ENCODE data around the gene OR52H1. TPM values are rescaled to one million over a fixed set of nuclear protein-coding genes. Genes with fewer than 3 reads are reported as not detected.

Gene OR52H1
- total RNA-seq, 1 donor from 2014 or later, result 0.26 TPM

DNA sequence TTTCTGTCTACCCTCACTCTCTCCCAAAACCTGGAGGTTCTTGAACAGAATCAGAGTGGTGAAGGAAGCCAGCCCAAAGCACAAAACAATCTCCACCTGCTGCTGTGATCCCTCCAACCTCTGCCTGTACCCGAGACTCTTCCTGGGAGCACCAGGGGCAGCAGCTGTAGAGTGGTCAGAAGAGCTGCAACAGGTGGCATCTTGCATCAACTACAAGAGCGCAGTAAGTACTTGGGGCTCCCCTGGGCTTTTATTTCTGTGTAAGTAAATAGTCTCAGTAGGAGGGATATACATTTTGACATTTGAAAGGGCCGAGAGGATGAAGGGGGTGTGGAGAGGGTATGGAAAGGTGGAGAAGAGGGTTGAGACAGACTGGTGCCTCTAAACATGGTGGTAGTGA, 23.6 kb downstream of the OR52H1 start:
- no peak for DNase-seq (ENCODE audit: low spot score, unreplicated experiment)
- TF ChIP-seq, protein P1, sequence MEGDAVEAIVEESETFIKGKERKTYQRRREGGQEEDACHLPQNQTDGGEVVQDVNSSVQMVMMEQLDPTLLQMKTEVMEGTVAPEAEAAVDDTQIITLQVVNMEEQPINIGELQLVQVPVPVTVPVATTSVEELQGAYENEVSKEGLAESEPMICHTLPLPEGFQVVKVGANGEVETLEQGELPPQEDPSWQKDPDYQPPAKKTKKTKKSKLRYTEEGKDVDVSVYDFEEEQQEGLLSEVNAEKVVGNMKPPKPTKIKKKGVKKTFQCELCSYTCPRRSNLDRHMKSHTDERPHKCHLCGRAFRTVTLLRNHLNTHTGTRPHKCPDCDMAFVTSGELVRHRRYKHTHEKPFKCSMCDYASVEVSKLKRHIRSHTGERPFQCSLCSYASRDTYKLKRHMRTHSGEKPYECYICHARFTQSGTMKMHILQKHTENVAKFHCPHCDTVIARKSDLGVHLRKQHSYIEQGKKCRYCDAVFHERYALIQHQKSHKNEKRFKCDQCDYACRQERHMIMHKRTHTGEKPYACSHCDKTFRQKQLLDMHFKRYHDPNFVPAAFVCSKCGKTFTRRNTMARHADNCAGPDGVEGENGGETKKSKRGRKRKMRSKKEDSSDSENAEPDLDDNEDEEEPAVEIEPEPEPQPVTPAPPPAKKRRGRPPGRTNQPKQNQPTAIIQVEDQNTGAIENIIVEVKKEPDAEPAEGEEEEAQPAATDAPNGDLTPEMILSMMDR (IDR thresholded peaks at IDR 0.05; ENCODE audit: unreplicated experiment), result no peak
- H3K4me3 Mint-ChIP-seq (ENCODE audit: low read depth), result no peak overlapping the region

DNA sequence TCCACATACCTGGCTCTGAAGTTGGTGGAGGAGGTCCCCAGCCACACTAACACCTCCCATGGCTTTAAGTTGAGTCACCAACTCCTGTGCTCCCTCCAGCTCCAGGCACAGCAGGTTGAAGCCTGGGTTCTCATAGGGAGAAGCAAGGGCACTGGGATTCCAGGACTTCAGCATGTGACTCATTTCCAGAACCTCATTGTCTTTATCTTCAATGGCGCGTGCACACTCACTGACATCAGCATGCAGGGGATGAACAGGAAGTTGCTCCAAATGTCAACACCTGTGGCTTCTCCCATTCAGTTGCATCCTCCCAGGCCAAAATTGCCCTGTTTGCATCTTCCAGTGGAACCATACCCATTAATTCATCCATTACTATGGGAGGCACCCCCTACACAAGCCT, 26.0 kb downstream of the OR52H1 start:
- Mint-ChIP-seq H3K36me3 (ENCODE audit: insufficient read depth) (no peaks in the 10 kb centered on the region), H3K4me3 (ENCODE audit: low read depth) (no peak overlapping the region), H3K9me3 (ENCODE audit: low read depth) (no peaks in the 10 kb centered on the region), H3K4me1 (ENCODE audit: low read depth) (no peaks in the 10 kb centered on the region), H3K27ac (no peak overlapping the region), H3K27me3 (no peaks in the 10 kb centered on the region)
- DNase-seq (ENCODE audit: low spot score, unreplicated experiment), result no peak
- TF ChIP-seq, protein P1 (IDR thresholded peaks at IDR 0.05; ENCODE audit: unreplicated experiment), result no peak

More for the DNA sequence above, 23.6 kb downstream of the OR52H1 start:
- Mint-ChIP-seq H3K27me3 (no peaks in the 10 kb centered on the region), H3K27ac (no peak overlapping the region), H3K4me1 (ENCODE audit: low read depth) (no peaks in the 10 kb centered on the region), H3K36me3 (ENCODE audit: insufficient read depth) (no peaks in the 10 kb centered on the region), H3K9me3 (ENCODE audit: low read depth) (no peaks in the 10 kb centered on the region)

DNA sequence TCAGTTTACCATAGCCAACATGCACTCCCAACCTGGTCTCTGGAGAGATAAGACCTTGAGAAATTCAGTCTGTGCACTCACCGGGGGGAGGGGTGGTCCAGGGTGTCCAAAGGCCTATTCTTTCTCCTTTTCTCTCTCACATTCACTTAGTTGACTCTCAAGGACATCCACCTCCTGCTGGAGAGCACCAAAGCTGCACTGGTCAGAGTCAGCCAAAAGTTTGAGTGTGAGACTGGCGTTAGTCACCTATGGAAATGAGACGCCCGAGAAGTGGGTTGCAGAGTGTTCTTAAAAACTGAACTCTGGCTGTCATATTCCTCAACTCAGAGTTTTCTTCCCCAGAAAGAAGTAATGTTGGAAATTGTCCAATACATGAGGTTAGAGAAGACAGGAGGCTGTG, 26.8 kb downstream of the OR52H1 start:
- no peak overlapping the region for H3K4me3 Mint-ChIP-seq (ENCODE audit: low read depth)
- no peak for DNase-seq (ENCODE audit: low spot score, unreplicated experiment)
- TF ChIP-seq, protein P1 (IDR thresholded peaks at IDR 0.05; ENCODE audit: unreplicated experiment), result no peak
- H3K27me3 Mint-ChIP-seq, result no peaks in the 10 kb centered on the region
- H3K9me3 Mint-ChIP-seq (ENCODE audit: low read depth), result no peaks in the 10 kb centered on the region
- no peaks in the 10 kb centered on the region for H3K36me3 Mint-ChIP-seq (ENCODE audit: insufficient read depth)
- no peak overlapping the region for H3K27ac Mint-ChIP-seq
- H3K4me1 Mint-ChIP-seq (ENCODE audit: low read depth), result no peaks in the 10 kb centered on the region

DNA sequence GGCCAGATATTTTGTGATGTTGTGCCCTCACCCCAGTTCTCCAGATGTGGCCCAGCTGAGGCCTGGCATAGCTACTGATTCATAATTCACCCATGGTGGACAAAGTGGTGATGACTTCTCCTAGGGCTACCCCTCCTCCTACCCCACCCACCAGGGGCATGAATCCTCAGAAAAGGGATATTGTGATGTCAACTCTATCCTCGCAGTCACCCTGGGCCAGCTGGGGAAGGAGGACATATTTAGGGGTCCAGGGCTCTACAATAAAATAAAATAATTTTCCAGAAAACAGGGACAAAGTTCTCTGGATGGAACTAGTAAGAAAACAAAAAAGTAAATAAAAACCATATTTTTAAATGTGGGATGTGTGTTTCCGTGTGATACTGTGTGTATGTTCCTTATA, 31.7 kb downstream of the OR52H1 start, which contains the start of gene UBQLNL:
Gene UBQLNL, minus strand, starts transcription at position 101 of the 400 bp plus-strand sequence. CDS start 258 bp downstream, outside the sequence.
- Mint-ChIP-seq H3K4me1 (ENCODE audit: low read depth) (no peaks in the 10 kb centered on the region), H3K9me3 (ENCODE audit: low read depth) (no peaks in the 10 kb centered on the region), H3K36me3 (ENCODE audit: insufficient read depth) (no peaks in the 10 kb centered on the region), H3K27me3 (no peaks in the 10 kb centered on the region), H3K4me3 (ENCODE audit: low read depth) (no peak within 1 kb of the TSS), H3K27ac (no peak within 1 kb of the TSS)
- no peak for DNase-seq (ENCODE audit: low spot score, unreplicated experiment)
- TF ChIP-seq, protein P1 (IDR thresholded peaks at IDR 0.05; ENCODE audit: unreplicated experiment), result no peak

DNA sequence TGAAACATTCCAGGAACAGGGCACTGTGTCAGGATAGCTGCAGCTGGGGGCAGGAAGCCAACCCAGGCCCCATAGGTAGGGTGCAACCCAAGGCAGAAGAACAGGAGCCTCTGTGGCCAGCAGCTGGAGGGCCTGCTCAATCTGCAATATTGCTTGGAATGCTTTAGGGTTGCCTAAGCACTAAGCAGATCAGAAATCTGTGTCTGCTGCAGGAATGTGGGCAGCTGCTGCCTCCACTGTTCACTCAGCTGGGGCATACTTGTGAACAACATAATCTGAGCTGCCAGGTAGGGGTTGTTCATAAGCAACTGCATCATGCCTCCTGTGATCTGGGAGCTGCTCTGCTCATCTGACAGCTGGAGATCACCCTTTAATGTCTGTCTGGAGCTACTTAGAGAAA, 33.5 kb downstream of the OR52H1 start:
- H3K27ac Mint-ChIP-seq, result no peak overlapping the region
- no peaks in the 10 kb centered on the region for H3K9me3 Mint-ChIP-seq (ENCODE audit: low read depth)

More for the DNA sequence above, 33.5 kb downstream of the OR52H1 start:
- Mint-ChIP-seq H3K4me3 (ENCODE audit: low read depth) (no peak overlapping the region), H3K4me1 (ENCODE audit: low read depth) (no peaks in the 10 kb centered on the region), H3K36me3 (ENCODE audit: insufficient read depth) (no peaks in the 10 kb centered on the region), H3K27me3 (no peaks in the 10 kb centered on the region)
- no peak for DNase-seq (ENCODE audit: low spot score, unreplicated experiment)
- TF ChIP-seq, protein P1 (IDR thresholded peaks at IDR 0.05; ENCODE audit: unreplicated experiment), result no peak

Measured in progenitor cell of endocrine pancreas (in vitro differentiated cells).